Measurements from ENCODE around the gene EFL1.
A peak's percentile ranks its signal among the peaks of the same experiment; 100 is the strongest.

Gene EFL1

GRCh38 chr15:82132096-82132495, 130.4 kb downstream of the EFL1 start:
- DNase-seq (ENCODE audit: low read depth) = no peak

GRCh38 chr15:82130248-82130647, 132.3 kb downstream of the EFL1 start:
- TF ChIP-seq CTCF (IDR thresholded peaks at IDR 0.05; ENCODE audit: control insufficient read depth, insufficient read depth, low read depth, low read length, missing control alignments) = no peak
- H3K4me3 ChIP-seq (ENCODE audit: control insufficient read depth, low read depth, low read length) = no peak overlapping the region
- no peak for DNase-seq (ENCODE audit: low read depth)

More at GRCh38 chr15:82132096-82132495, 130.4 kb downstream of the EFL1 start:
- H3K4me3 ChIP-seq (ENCODE audit: control insufficient read depth, low read depth, low read length) = no peak overlapping the region
- no peak for TF ChIP-seq CTCF (IDR thresholded peaks at IDR 0.05; ENCODE audit: control insufficient read depth, insufficient read depth, low read depth, low read length, missing control alignments)

GRCh38 chr15:82129761-82130160, 132.8 kb downstream of the EFL1 start:
- H3K4me3 ChIP-seq (ENCODE audit: control insufficient read depth, low read depth, low read length) = no peak overlapping the region
- TF ChIP-seq CTCF (IDR thresholded peaks at IDR 0.05; ENCODE audit: control insufficient read depth, insufficient read depth, low read depth, low read length, missing control alignments) = no peak
- DNase-seq (ENCODE audit: low read depth) = peak; percentile 83

GRCh38 chr15:82129149-82129692, 133.3 kb downstream of the EFL1 start:
- no peak for DNase-seq (ENCODE audit: low read depth)
- no peak overlapping the region for H3K4me3 ChIP-seq (ENCODE audit: control insufficient read depth, low read depth, low read length)
- no peak for TF ChIP-seq CTCF (IDR thresholded peaks at IDR 0.05; ENCODE audit: control insufficient read depth, insufficient read depth, low read depth, low read length, missing control alignments)

- TF ChIP-seq CTCF (IDR thresholded peaks at IDR 0.05; ENCODE audit: control insufficient read depth, insufficient read depth, low read depth, low read length, missing control alignments) = no peak
- H3K4me3 ChIP-seq (ENCODE audit: control insufficient read depth, low read depth, low read length) = no peak overlapping the region
- DNase-seq (ENCODE audit: low read depth) = no peak
Observed at GRCh38 chr15:82128401-82129148, 134.0 kb downstream of the EFL1 start.

- no peak for TF ChIP-seq CTCF (IDR thresholded peaks at IDR 0.05; ENCODE audit: control insufficient read depth, insufficient read depth, low read depth, low read length, missing control alignments)
- DNase-seq (ENCODE audit: low read depth) = no peak
- H3K4me3 ChIP-seq (ENCODE audit: control insufficient read depth, low read depth, low read length) = no peak overlapping the region
Observed at GRCh38 chr15:82127581-82127980, 135.0 kb downstream of the EFL1 start.

Data from AG09309 (cell line).